Heart left ventricle (tissue), 16 donors: ENCODE results near the gene MYH10. TPM values are rescaled to one million over a fixed set of nuclear protein-coding genes. Genes with fewer than 3 reads are reported as not detected.

ENCODE experiments used
- ATAC-seq, 4 donors: fragments of 200-7000 bp; cut with Tn5 transposase; one replicate each; pipeline ENCODE4 v1.9.1; 2020 to 2022; ENCODE audit warnings: moderate library complexity in 4 of 4, mild to moderate bottlenecking in 3 of 4, moderate number of reproducible peaks in 1 of 4
- DNase-seq, 5 donors: peaks; one replicate each; pipeline ENCODE4 v3.0.0-alpha.2; 2020
- H3K27ac ChIP-seq, 12 donors: fragments of 200-600 bp; sonication (generic) in 4 of 12; one replicate each; pipeline versions ENCODE4 v1.5.0 to v1.8.0; 2016 to 2022; ENCODE audit warnings: mild to moderate bottlenecking in 2 of 12
- H3K27me3 ChIP-seq, 9 donors: fragments of 200-600 bp; sonication (generic) in 2 of 9; one replicate each; pipeline versions ENCODE4 v1.5.1 to v1.8.0; 2016 to 2022; ENCODE audit warnings: mild to moderate bottlenecking in 3 of 9
- H3K36me3 ChIP-seq, 9 donors: fragments of 200-600 bp; sonication (generic) in 2 of 9; one replicate each; pipeline versions ENCODE4 v1.5.0 to v1.8.0; 2018 to 2022; ENCODE audit warnings: mild to moderate bottlenecking in 2 of 9
- H3K4me1 ChIP-seq, 12 donors: fragments of 200-600 bp; sonication (generic) in 4 of 12; one replicate each; pipeline versions ENCODE4 v1.5.0 to v1.8.0; 2016 to 2022; ENCODE audit warnings: mild to moderate bottlenecking in 3 of 12
- H3K4me3 ChIP-seq, 12 donors: fragments of 200-600 bp; sonication (generic) in 4 of 12; one replicate each; pipeline versions ENCODE4 v1.5.0 to v1.8.0; 2017 to 2022; ENCODE audit warnings: mild to moderate bottlenecking in 9 of 12, moderate library complexity in 4 of 12
- H3K9me3 ChIP-seq, 12 donors: fragments of 200-600 bp; sonication (generic) in 4 of 12; one replicate each; pipeline versions ENCODE4 v1.5.0 to v1.8.0; 2016 to 2022; ENCODE audit warnings: mild to moderate bottlenecking in 1 of 12
- CTCF ChIP-seq, 12 donors: fragments of 200-600 bp; sonication (generic) in 4 of 12; IDR thresholded peaks; one replicate each; pipeline versions ENCODE4 v1.5.0 to v1.8.0; 2018 to 2022; ENCODE audit warnings: antibody characterized with exemption in 12 of 12, mild to moderate bottlenecking in 5 of 12
- POLR2A ChIP-seq, 2 donors: fragments of 450-650 bp; IDR thresholded peaks; one replicate each; pipeline ENCODE4 v1.6.1; 2017; ENCODE audit warnings: antibody characterized with exemption in 2 of 2, mild to moderate bottlenecking in 2 of 2, moderate library complexity in 2 of 2
- WGBS, 4 donors: extraction: QIAGEN DNeasy Blood & Tissue Kit in 2 of 4; methylation state at CpG; one replicate each; pipeline versions ENCODE4 v1.1.5 to v1.1.7; 2013 to 2018; 5-methylcytosine and 5-hydroxymethylcytosine counted together
- intact Hi-C, 10 donors: fragments of 100-400 bp; cut with DNase I; formaldehyde crosslinking; loops; one replicate each; pipeline versions ENCODE4 v1.11.1 to v1.14.2; 2022
- polyA plus RNA-seq, 2 donors: library from polyadenylated mRNA; stranded (reverse); fragments of 200-250 nt; gene quantifications; one replicate each; pipeline ENCODE4 v1.2.3, GENCODE V29; 2013
- total RNA-seq, 9 donors: library from RNA; depleted of rRNA in 2 of 9; stranded (reverse); fragments of >200 nt in 2 of 9; fragmentation: NEBNext Ultra II Directional in 3 of 9; extraction: Animal tissue kit (Norgen Biotek cat#: 25700) in 3 of 9; gene quantifications; one replicate each; pipeline versions ENCODE4 v1.1.0 to v1.2.4, GENCODE V29; 2016 to 2023
- donor health status: ischemic (EF 13 %, LVEDD 7.1; RV severe dilation, severe dysfunction).
- donor health status: healthy with polysubstance abuse.
- donor health status: DM: no; HTN: yes; CAD: no.
- donor health status: DM: no; HTN: no; CAD: no.
- donor health status: ischemic (EF 25% LVEDD 6.9; RV normal size, moderate dysfunction).
- donor health status: ischemic (EF 25% LVEDD 5.7; RV mildly dilated, moderate dysfunction).
- donor health status: healthy.
- donor health status: DM: yes; HTN: yes; CAD: no.
- donor health status: ischemic (EF 35%, LVEDD 5.7; RV mildly dilated, moderate dysfunction).
- donor health status: nonischemic (EF 11% LVEDD 7.7; RV severe dilation, severe dysfunction).
- donor health status: DM: yes; HTN: yes; CAD: no.
- donor health status: PGD.
- donor health status: ischemic (EF 29% LVEDD 5.4; RV normal size, mild dysfunction).
- donor health status: nonischemic (EF 23%, LVEDD 6.1; RV moderate dilation, normal function).

The MYH10 gene
- total and polyA plus RNA-seq, 11 donors, result 10.6 to 62.1 (median 35.2) TPM

- no peaks in the 10 kb centered on the region for H3K9me3 ChIP-seq
- no peaks in the 10 kb centered on the region for H3K27me3 ChIP-seq
- H3K4me3 ChIP-seq, result no peak overlapping the region
- TF ChIP-seq CTCF (IDR thresholded peaks at IDR 0.05) (no peak), POLR2A (IDR thresholded peaks at IDR 0.05) (no peak)
- no peak for DNase-seq
- intact Hi-C loops, result loop anchor here in 1 of 10 donors (10.0 kb wide), 1 partner anchor 83 kb away; no protein-coding TSS in a partner anchor
- H3K4me1 ChIP-seq, result peaks cover 0 to 10% (median 2%) of the 10 kb centered on the region in 12 donors
- 93 to 94% (median 93%) methylated on average over 4 of the region's 4 CpGs for WGBS, 4 donors
- H3K27ac ChIP-seq, result no peak overlapping the region
- ATAC-seq, result no peak
- H3K36me3 ChIP-seq, result no peaks in the 10 kb centered on the region
These were observed 37.7 kb upstream of the MYH10 start for GRCh38 chr17:8668176-8668740.

GRCh38 chr17:8667421-8667820 is 36.9 kb upstream of the MYH10 start:
- WGBS, 4 donors, result 83 to 93% (median 90%) methylated on average over 7 of the region's 7 CpGs
- no peak overlapping the region for H3K4me3 ChIP-seq
- H3K36me3 ChIP-seq, result no peaks in the 10 kb centered on the region
- H3K4me1 ChIP-seq, result peaks cover 0 to 1% (median 0%) of the 10 kb centered on the region in 12 donors
- no peak overlapping the region for H3K27ac ChIP-seq
- ATAC-seq, result no peak
- no peaks in the 10 kb centered on the region for H3K9me3 ChIP-seq
- no peak for DNase-seq
- no peaks in the 10 kb centered on the region for H3K27me3 ChIP-seq
- intact Hi-C loops, result loop anchor here in 1 of 10 donors (10.0 kb wide), 1 partner anchor 83 kb away; no protein-coding TSS in a partner anchor
- no peak for TF ChIP-seq POLR2A (IDR thresholded peaks at IDR 0.05)
- TF ChIP-seq CTCF (IDR thresholded peaks at IDR 0.05), result no peak

GRCh38 chr17:8665684-8666083 is 35.2 kb upstream of the MYH10 start:
- 95 to 98% (median 96%) methylated on average over 2 of the region's 2 CpGs for WGBS, 4 donors
- Histone ChIP-seq H3K9me3 (no peaks in the 10 kb centered on the region), H3K36me3 (no peaks in the 10 kb centered on the region), H3K27me3 (no peaks in the 10 kb centered on the region), H3K4me3 (no peak overlapping the region), H3K27ac (no peak overlapping the region), H3K4me1 (no peaks in the 10 kb centered on the region)
- DNase-seq (no peak), ATAC-seq (no peak)
- intact Hi-C loops, result loop anchor here in 1 of 10 donors (10.0 kb wide), 1 partner anchor 81 kb away; no protein-coding TSS in a partner anchor
- TF ChIP-seq POLR2A (IDR thresholded peaks at IDR 0.05) (no peak), CTCF (IDR thresholded peaks at IDR 0.05) (no peak)

GRCh38 chr17:8664456-8665126 is 34.1 kb upstream of the MYH10 start:
- 93 to 97% (median 94%) methylated on average over 12 of the region's 12 CpGs for WGBS, 4 donors
- ATAC-seq (no peak), DNase-seq (no peak)
- Histone ChIP-seq H3K27ac (no peak overlapping the region), H3K36me3 (no peaks in the 10 kb centered on the region), H3K9me3 (no peaks in the 10 kb centered on the region), H3K4me1 (no peaks in the 10 kb centered on the region), H3K4me3 (no peak overlapping the region), H3K27me3 (no peaks in the 10 kb centered on the region)
- intact Hi-C loops, result loop anchor here in 1 of 10 donors (10.0 kb wide), 1 partner anchor 80 kb away; no protein-coding TSS in a partner anchor
- TF ChIP-seq CTCF (IDR thresholded peaks at IDR 0.05) (no peak), POLR2A (IDR thresholded peaks at IDR 0.05) (no peak)
